HL-60/S4 (cell line): Measurements from ENCODE around the gene KANSL2.
"Not testable (repeated sequence)": the region's sequence is repeated elsewhere in the genome, so short reads cannot be mapped to it uniquely, and the experiment has no call there.

ENCODE experiments used
- in situ Hi-C: fragments of 300-500 bp; cut with MboI; formaldehyde crosslinking; loops from 2 replicates; pipeline ENCODE4 v1.14.3; 2022; ENCODE audit warnings: low sequenced_read_pairs

KANSL2 gene

GRCh38 chr12:48681710-48682532 lies at the start of gene KANSL2:
Gene KANSL2, minus strand, starts transcription at chr12:48682238. Its CDS starts 606 bp downstream, at chr12:48681632.
- in situ Hi-C loops, result no loop called here

- in situ Hi-C loops, result no loop called here
These were observed 46.8 kb upstream of the KANSL2 start for GRCh38 chr12:48728807-48729206.

- in situ Hi-C loops, result not testable (repeated sequence)
These were observed 38.7 kb upstream of the KANSL2 start for GRCh38 chr12:48720737-48721136.

GRCh38 chr12:48720171-48720570 lies 38.1 kb upstream of the KANSL2 start:
- in situ Hi-C loops, result not testable (repeated sequence)

- in situ Hi-C loops, result not testable (repeated sequence)
These were observed 37.0 kb upstream of the KANSL2 start for GRCh38 chr12:48719002-48719401.

- in situ Hi-C loops, result no loop called here
These were observed 35.2 kb upstream of the KANSL2 start for GRCh38 chr12:48717252-48717695.

- in situ Hi-C loops, result no loop called here
These were observed 34.6 kb upstream of the KANSL2 start, which contains the start of gene CCNT1 for GRCh38 chr12:48716493-48717251. Gene CCNT1, minus strand, starts transcription at chr12:48716707. Its CDS starts 32 bp downstream, at chr12:48716675.

- in situ Hi-C loops, result no loop called here
These were observed 34.1 kb upstream of the KANSL2 start for GRCh38 chr12:48716168-48716492.

- in situ Hi-C loops, result no loop called here
These were observed 30.2 kb upstream of the KANSL2 start for GRCh38 chr12:48712209-48712608.

- in situ Hi-C loops, result not testable (repeated sequence)
These were observed 16.8 kb upstream of the KANSL2 start for GRCh38 chr12:48698822-48699221.

- in situ Hi-C loops, result no loop called here
These were observed 14.6 kb upstream of the KANSL2 start for GRCh38 chr12:48696626-48697025.

- in situ Hi-C loops, result no loop called here
These were observed 13.8 kb upstream of the KANSL2 start for GRCh38 chr12:48695859-48696258.

- in situ Hi-C loops, result no loop called here
These were observed 12.0 kb upstream of the KANSL2 start for GRCh38 chr12:48694038-48694437.

GRCh38 chr12:48693572-48693971 lies 11.5 kb upstream of the KANSL2 start:
- in situ Hi-C loops, result no loop called here

- in situ Hi-C loops, result no loop called here
These were observed 9.9 kb upstream of the KANSL2 start for GRCh38 chr12:48691826-48692487.

- in situ Hi-C loops, result no loop called here
These were observed 9.0 kb upstream of the KANSL2 start for GRCh38 chr12:48690990-48691389.

- in situ Hi-C loops, result no loop called here
These were observed 8.4 kb upstream of the KANSL2 start for GRCh38 chr12:48690436-48690835.

- in situ Hi-C loops, result no loop called here
These were observed 6.8 kb upstream of the KANSL2 start for GRCh38 chr12:48688836-48689235.

- in situ Hi-C loops, result no loop called here
These were observed 5.6 kb upstream of the KANSL2 start for GRCh38 chr12:48687592-48687991.

- in situ Hi-C loops, result no loop called here
These were observed 4.7 kb upstream of the KANSL2 start for GRCh38 chr12:48686615-48687334.
